Measurements from ENCODE around the gene IL1RAPL1. TPM values are rescaled to one million over a fixed set of nuclear protein-coding genes. Genes with fewer than 3 reads are reported as not detected.

The IL1RAPL1 gene
- total RNA-seq, 1 experiment from 2014 or later, result not detected

- Mint-ChIP-seq H3K36me3 (ENCODE audit: insufficient read depth, unreplicated experiment) (no peaks in the 10 kb centered on the region), H3K9me3 (ENCODE audit: low read depth, unreplicated experiment) (no peaks in the 10 kb centered on the region), H3K27me3 (ENCODE audit: unreplicated experiment) (no peaks in the 10 kb centered on the region), H3K4me1 (ENCODE audit: low read depth, unreplicated experiment) (no peaks in the 10 kb centered on the region), H3K4me3 (ENCODE audit: low read depth, unreplicated experiment) (no peak overlapping the region), H3K27ac (ENCODE audit: unreplicated experiment) (no peak overlapping the region)
- intact Hi-C loops (cut with micrococcal nuclease; ENCODE audit: unreplicated experiment), result no loop called here
- CTCF ChIA-PET, result no interaction called here
- TF ChIP-seq, protein P1, sequence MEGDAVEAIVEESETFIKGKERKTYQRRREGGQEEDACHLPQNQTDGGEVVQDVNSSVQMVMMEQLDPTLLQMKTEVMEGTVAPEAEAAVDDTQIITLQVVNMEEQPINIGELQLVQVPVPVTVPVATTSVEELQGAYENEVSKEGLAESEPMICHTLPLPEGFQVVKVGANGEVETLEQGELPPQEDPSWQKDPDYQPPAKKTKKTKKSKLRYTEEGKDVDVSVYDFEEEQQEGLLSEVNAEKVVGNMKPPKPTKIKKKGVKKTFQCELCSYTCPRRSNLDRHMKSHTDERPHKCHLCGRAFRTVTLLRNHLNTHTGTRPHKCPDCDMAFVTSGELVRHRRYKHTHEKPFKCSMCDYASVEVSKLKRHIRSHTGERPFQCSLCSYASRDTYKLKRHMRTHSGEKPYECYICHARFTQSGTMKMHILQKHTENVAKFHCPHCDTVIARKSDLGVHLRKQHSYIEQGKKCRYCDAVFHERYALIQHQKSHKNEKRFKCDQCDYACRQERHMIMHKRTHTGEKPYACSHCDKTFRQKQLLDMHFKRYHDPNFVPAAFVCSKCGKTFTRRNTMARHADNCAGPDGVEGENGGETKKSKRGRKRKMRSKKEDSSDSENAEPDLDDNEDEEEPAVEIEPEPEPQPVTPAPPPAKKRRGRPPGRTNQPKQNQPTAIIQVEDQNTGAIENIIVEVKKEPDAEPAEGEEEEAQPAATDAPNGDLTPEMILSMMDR (IDR thresholded peaks at IDR 0.05; ENCODE audit: unreplicated experiment), result no peak
- no peak for DNase-seq
- no TSS peak for BruUV-seq (replicated peaks)
Observed at GRCh38 chrX:29962061-29962460, 1374.8 kb downstream of the IL1RAPL1 start.

DNA sequence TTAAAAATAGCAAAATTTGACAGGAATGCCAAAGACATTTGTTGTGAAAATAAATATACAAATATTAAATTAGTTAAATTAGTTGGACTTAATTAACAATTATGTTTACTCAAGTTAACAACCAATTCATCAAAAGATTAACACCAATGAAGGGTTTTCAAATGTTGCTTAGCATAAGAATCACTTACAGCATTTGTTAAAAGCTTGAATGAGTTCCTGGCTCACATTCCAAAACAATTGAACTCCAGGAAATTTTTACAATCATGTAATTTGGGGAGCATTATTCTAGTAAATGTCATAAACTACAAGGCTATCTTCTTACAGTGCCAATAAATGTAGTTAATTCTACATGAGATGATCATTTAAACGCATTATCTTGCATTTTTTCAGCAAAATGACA, 1378.4 kb downstream of the IL1RAPL1 start:
- no TSS peak for BruUV-seq (replicated peaks)
- H3K27me3 Mint-ChIP-seq (ENCODE audit: unreplicated experiment), result no peaks in the 10 kb centered on the region

GRCh38 chrX:29992083-29992482, 1404.8 kb downstream of the IL1RAPL1 start:
- no peaks in the 10 kb centered on the region for H3K9me3 Mint-ChIP-seq (ENCODE audit: low read depth, unreplicated experiment)
- no peak for DNase-seq
- intact Hi-C loops (cut with micrococcal nuclease; ENCODE audit: unreplicated experiment), result no loop called here
- H3K27ac Mint-ChIP-seq (ENCODE audit: unreplicated experiment), result no peak overlapping the region
- CTCF ChIA-PET, result no interaction called here
- H3K36me3 Mint-ChIP-seq (ENCODE audit: insufficient read depth, unreplicated experiment), result no peaks in the 10 kb centered on the region
- H3K4me1 Mint-ChIP-seq (ENCODE audit: low read depth, unreplicated experiment), result no peaks in the 10 kb centered on the region
- BruUV-seq (replicated peaks), result no TSS peak
- TF ChIP-seq, protein P1 (IDR thresholded peaks at IDR 0.05; ENCODE audit: unreplicated experiment), result no peak
- H3K4me3 Mint-ChIP-seq (ENCODE audit: low read depth, unreplicated experiment), result no peak overlapping the region
- H3K27me3 Mint-ChIP-seq (ENCODE audit: unreplicated experiment), result no peaks in the 10 kb centered on the region

More for the DNA sequence above, 1378.4 kb downstream of the IL1RAPL1 start:
- Mint-ChIP-seq H3K27ac (ENCODE audit: unreplicated experiment) (no peak overlapping the region), H3K9me3 (ENCODE audit: low read depth, unreplicated experiment) (no peaks in the 10 kb centered on the region), H3K36me3 (ENCODE audit: insufficient read depth, unreplicated experiment) (no peaks in the 10 kb centered on the region), H3K4me3 (ENCODE audit: low read depth, unreplicated experiment) (no peak overlapping the region), H3K4me1 (ENCODE audit: low read depth, unreplicated experiment) (no peaks in the 10 kb centered on the region)
- intact Hi-C loops (cut with micrococcal nuclease; ENCODE audit: unreplicated experiment), result no loop called here
- TF ChIP-seq, protein P1 (IDR thresholded peaks at IDR 0.05; ENCODE audit: unreplicated experiment), result no peak
- no peak for DNase-seq
- CTCF ChIA-PET, result no interaction called here

DNA sequence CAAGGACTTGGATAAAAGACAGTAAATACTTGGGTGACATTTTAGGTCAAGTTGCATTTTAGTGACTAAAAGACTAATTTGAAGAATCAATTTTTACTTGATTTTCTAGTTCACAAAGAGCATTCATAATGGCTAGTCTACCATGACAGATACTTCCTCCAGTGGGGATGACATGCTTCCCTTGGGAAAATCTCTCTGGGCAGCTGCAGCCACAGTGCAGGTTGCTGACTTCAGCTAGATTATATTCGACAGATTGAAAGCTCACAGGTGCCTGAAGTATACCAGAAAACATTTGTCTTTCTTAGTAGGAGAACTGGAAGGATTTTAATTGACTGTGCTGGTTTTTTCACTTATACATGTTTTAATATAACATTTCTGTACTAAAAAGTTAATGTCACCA, 1418.6 kb downstream of the IL1RAPL1 start:
- TF ChIP-seq, protein P1 (IDR thresholded peaks at IDR 0.05; ENCODE audit: unreplicated experiment), result no peak
- Mint-ChIP-seq H3K9me3 (ENCODE audit: low read depth, unreplicated experiment) (no peaks in the 10 kb centered on the region), H3K4me1 (ENCODE audit: low read depth, unreplicated experiment) (no peaks in the 10 kb centered on the region), H3K27me3 (ENCODE audit: unreplicated experiment) (no peaks in the 10 kb centered on the region), H3K27ac (ENCODE audit: unreplicated experiment) (no peak overlapping the region), H3K4me3 (ENCODE audit: low read depth, unreplicated experiment) (no peak overlapping the region), H3K36me3 (ENCODE audit: insufficient read depth, unreplicated experiment) (no peaks in the 10 kb centered on the region)
- DNase-seq, result no peak
- intact Hi-C loops (cut with micrococcal nuclease; ENCODE audit: unreplicated experiment), result no loop called here
- no TSS peak for BruUV-seq (replicated peaks)
- CTCF ChIA-PET, result no interaction called here

Small RNA genes lying within 50 kb of the gene (microRNA-seq; reads per million reads assigned to microRNA genes)
- gene MIR4666B, result not detected
